GM21528 (cell line): Measurements from ENCODE around the gene NKG7.

Source experiments
- ATAC-seq: cut with Tn5 transposase; IDR thresholded peaks from one replicate; pipeline ENCODE4 v1.9.1; 2021; ENCODE audit warnings: mild to moderate bottlenecking, moderate library complexity; ENCODE audit not compliant: unreplicated experiment, low FRiP score

NKG7 gene

DNA sequence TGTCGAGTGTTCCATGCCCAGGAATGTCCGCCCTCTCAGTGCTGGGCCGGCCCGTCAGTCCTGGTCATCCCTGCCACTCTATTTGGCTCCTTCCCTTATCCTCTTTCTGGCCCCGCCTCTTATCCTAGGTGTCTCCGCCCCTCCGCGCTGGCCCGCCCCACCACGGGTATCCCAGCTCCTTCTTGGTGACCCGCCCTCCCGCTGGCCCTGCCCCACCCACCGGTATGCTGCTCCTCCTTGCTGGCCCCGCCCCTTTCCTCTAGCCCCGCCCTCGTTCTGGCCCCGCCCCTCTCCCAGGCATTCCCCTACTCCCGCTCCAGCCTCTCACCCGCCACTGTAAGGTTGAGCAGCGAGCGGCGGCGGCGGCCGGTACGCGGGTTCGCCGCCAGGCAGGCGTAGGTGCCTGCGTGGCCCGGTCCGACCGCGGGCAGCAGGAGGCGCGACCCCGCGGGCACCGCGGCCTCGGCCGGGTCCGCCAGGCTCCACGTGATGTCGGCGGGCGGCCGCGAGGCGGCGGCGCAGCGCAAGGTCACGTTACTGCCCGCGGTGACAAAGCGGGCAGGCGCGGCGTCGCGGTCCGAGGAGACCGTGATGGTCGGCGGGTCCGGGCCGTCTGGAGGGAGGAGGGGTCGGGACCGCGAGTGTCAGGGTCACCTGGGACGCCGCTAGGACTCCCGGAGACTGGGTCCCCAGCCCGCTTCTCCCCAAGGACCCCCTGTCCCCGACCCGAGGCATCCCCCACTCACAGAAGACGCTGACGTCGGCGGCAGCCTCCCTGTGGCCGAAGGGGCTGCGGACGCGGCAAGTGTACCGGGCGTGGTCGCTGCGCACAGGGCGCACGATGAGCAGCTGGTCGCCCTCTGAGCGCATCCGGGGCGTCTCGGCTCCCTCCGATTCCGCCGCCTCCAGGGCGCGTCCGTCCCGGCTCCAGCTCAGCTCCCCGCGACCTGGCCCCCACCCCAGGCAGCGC is 32.5 kb downstream of the NKG7 start:
- peak; percentile 47 for ATAC-seq

DNA sequence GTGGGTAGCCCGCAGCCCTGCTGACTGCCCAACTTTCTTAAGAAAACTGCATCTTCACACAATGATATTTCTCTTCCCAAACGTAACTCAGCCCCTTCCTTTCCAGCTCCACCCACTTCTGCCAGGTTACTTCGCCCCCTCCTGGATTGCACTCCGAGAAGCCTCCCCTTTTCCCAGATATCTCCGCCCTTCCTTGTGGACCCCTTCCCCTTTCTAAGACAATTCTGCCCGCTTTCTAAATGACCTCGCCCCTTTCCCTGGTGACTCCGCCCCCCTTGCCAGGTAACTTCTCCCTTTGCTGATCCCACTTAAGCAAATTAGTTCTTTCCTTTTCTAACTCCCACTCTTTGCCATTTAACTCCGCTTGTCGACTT is 33.2 kb downstream of the NKG7 start:
- peak; percentile 7 for ATAC-seq

GRCh38 chr19:51338563-51339312 is 33.7 kb downstream of the NKG7 start:
- ATAC-seq, result peak; percentile 48

DNA sequence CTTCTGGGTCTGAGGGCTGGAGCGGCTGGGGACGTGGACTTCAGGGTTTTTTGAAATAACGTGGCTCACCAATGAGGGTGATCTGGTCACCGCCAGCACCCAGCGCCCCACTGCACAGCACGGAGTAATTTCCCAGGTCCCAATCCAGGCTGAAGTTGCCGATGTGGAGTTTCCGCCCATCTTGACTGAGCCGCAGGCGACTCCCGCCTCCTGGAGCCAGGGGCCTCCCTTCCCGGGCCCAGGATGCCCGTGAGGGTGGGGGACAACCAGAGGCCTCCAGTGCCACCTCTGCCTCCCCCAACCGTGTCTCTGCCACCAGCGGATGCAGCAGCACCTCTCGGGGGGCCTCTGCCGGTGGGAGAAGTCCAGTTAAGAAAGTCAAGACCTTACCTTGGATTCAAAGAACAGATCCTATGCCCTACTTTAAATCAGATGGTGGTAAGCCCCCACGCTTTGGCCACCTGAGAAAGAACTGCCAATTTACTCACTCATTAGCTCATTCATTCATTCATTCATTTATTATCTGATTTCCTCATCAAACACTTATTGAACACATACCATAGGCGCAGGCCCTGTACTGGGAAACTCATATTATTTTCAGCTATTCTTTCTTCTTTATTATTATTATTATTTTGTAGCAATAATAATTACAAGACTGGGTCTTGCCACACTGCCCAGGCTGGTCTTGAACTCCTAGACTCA is 34.4 kb downstream of the NKG7 start:
- no peak for ATAC-seq

DNA sequence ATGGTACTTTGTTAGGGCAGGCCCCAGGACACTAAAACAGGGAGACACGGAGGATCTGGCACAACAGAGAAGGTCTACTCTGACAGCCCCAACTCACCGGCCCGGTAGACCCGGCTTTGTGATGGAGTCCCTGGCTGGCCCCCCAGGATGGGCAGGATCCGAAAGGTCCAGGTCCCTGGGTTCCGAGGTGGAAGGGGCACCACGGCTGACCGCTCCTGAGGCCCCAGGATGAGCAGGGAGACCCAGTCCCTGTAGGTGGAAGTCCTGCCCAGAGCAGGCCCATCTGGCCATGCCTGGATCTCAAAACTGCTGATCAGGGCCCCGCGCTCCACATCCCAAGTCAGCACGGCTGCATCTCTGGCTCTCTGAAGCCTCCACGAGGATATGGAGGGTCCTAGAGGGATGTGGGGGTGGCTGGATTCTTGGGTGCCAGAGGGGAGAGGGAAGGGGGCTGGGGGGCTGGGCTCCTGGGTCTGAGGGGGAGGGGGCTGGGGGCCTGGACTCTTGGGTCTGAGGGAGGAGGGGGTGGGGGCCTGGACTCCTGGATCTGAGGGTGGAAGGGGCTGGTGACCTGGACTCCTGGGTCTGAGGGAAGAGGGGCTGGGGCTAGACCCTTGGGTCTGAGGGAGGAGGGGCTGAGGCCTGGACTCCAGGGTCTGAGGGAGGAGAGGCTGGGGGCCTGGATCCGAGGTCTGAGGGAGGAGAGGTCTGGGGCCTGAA is 35.2 kb downstream of the NKG7 start:
- ATAC-seq, result no peak

DNA sequence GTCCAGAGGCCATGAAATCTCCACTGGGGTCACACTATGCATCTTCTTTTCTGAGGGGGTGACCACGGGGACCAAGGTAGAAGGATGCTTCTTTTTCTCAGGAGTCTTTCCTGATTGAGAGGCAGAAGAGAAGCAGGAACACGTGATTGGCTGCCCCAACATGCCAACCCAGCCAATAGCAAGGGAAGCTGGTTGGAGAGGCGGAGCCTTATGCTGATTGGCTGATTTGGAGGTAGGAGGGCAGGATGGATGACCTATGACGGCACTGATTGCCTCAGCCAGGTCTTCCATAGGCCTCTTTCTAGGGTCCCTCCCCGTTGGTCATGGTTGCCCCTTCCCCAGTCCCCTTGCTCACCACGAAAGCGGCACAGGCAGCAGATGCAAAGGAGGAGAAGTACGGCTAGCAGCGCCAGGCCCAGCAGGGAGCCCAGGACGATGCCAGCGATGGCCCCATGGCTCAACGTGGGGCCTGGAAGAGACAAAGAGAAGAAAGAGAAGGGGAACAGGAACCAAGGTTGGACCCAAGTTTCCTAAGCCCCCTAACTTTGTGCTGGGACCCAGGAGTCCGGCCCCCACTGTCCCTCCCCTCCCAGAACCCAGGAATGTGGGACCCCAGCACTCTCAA is 38.5 kb downstream of the NKG7 start:
- no peak for ATAC-seq

DNA sequence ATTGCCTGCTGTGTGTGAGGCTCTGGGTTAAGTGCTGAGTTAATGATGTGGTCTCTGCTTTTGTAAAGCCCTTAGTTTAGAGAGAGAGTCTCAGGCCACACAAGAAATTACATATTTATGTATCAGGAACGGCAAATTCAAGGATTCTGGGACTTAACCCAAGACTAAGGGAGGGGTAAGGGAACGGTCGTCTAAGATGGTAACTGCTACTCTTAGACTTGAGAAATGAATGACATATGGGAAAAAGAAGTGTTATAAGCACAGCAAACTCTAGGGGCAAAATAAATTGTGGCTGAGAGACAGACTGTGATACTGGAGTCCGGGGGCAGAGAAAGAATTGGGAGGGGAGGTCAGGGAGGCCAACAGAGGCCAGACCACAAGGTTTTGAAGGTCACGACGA is 40.7 kb downstream of the NKG7 start:
- ATAC-seq, result no peak

DNA sequence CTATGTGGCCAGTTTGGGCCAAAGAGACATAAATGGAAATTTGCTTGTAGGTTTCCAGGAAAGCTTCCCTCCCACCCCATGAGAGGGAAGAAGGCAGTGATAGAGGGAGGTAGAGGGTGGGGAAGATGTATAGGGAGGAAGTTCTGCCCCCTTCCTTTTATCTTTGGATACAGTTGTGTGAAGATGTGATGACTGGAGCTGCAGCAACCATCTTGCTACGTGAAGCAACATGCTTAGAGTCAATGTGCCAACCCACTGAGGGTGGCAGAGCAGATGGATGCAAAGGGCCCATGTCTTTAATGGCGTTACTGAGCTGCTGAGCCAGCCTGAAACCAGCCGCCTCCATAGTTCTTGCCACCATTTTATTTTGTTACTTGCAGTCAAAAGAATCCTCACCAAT is 41.3 kb downstream of the NKG7 start:
- ATAC-seq, result no peak

GRCh38 chr19:51330366-51330765 is 42.1 kb downstream of the NKG7 start:
- ATAC-seq, result no peak

DNA sequence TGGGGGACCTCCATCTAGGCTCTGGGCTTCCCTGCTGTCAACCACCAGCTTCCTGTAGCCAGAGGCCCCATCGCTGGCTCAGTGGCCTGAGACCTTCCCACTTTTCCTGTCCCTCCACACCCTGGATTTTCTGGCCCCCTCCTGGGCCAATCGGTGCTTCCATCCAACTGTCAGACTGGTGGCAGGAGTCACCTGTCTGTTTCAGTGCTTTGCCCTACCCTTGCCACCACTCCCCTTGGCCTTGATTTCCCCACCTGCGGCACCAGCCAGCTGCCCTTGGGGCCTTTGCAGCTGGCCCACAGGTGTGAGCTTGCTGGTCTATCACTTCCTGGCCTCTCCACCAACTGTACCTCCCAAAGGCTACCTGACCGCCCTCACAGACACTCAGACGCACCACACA is 43.0 kb downstream of the NKG7 start:
- ATAC-seq, result no peak

GRCh38 chr19:51327066-51328001 is 45.1 kb downstream of the NKG7 start:
- ATAC-seq, result no peak

GRCh38 chr19:51326216-51327065 is 46.0 kb downstream of the NKG7 start:
- no peak for ATAC-seq

- no peak for ATAC-seq
Measured at GRCh38 chr19:51325161-51325976, 47.1 kb downstream of the NKG7 start.

DNA sequence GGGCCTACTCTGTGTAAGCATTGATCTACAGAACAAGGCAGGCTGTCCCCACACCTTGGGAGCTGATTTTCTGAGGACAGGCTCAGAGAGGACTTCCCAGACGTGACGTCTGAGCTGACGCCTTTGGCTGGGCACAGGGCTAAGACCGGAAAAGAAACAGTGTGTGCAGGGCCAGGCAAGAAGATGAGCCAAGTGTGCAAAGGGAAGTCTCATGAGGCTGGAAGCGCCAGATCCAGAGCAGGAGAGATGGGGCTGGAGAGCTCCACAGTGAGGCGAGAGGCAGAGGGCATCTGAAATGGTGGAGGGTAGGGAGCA is 48.3 kb downstream of the NKG7 start:
- ATAC-seq, result no peak

GRCh38 chr19:51323481-51324166 is 48.8 kb downstream of the NKG7 start:
- ATAC-seq, result no peak

GRCh38 chr19:51321799-51322198 is 50.7 kb downstream of the NKG7 start:
- no peak for ATAC-seq
